Right lobe of liver (tissue), 4 donors: Measurements from ENCODE around the gene NUP210.

Experiments used
- CTCF ChIP-seq, 4 donors: fragments of 200-600 bp in 3 of 4; fragments of 450-650 bp in 1 of 4; IDR thresholded peaks; one replicate each; pipeline versions ENCODE4 v1.5.1 to v1.8.0; 2016 to 2022; ENCODE audit warnings: antibody characterized with exemption in 4 of 4, mild to moderate bottlenecking in 2 of 4
- POLR2A ChIP-seq: fragments of 450-650 bp; IDR thresholded peaks from one replicate; pipeline ENCODE4 v1.6.1; 2017; ENCODE audit warnings: antibody characterized with exemption, mild to moderate bottlenecking
- donor health status: DM: no; HTN: no; CAD: no.
- donor health status: DM: no; HTN: no; CAD: no.
- donor health status: DM: no; HTN: yes; CAD: no.

GRCh38 chr3:13427662-13428603 lies 7.8 kb upstream of the NUP210 start:
- no peak for TF ChIP-seq CTCF (IDR thresholded peaks at IDR 0.05)
- TF ChIP-seq POLR2A = no peak
